ENCODE results near the gene RTN1.

GRCh38 chr14:59905188-59905587, 34.6 kb upstream of the RTN1 start:
- TF ChIP-seq POLR2A (IDR thresholded peaks at IDR 0.05), result no peak
- TF ChIP-seq CTCF (IDR thresholded peaks at IDR 0.05), result no peak
